NB4 (cell line): ENCODE measurements around the gene JAKMIP2.

Experiments
- DNase-seq: peaks from one replicate; pipeline ENCODE4 v3.0.0; 2010; ENCODE audit warnings: low read depth
- H3K4me3 ChIP-seq: one replicate; pipeline ENCODE4 v1.5.1; 2011; ENCODE audit warnings: mild to moderate bottlenecking, low read depth, low read length, moderate library complexity
- CTCF ChIP-seq: IDR thresholded peaks from one replicate; pipeline ENCODE4 v1.5.1; 2012; ENCODE audit warnings: low read depth, low read length
- MAX ChIP-seq: IDR thresholded peaks from 2 replicates; pipeline ENCODE4 v1.6.1; 2011; ENCODE audit warnings: low read depth, low read length
- MYC ChIP-seq: IDR thresholded peaks from 2 replicates; pipeline ENCODE4 v1.6.1; 2011; ENCODE audit warnings: low read depth, low read length
- POLR2A ChIP-seq: IDR thresholded peaks from 2 replicates; pipeline ENCODE4 v1.6.1; 2011; ENCODE audit warnings: mild to moderate bottlenecking; ENCODE audit not compliant: insufficient read length; ENCODE audit errors: extremely low read depth

The JAKMIP2 gene

DNA sequence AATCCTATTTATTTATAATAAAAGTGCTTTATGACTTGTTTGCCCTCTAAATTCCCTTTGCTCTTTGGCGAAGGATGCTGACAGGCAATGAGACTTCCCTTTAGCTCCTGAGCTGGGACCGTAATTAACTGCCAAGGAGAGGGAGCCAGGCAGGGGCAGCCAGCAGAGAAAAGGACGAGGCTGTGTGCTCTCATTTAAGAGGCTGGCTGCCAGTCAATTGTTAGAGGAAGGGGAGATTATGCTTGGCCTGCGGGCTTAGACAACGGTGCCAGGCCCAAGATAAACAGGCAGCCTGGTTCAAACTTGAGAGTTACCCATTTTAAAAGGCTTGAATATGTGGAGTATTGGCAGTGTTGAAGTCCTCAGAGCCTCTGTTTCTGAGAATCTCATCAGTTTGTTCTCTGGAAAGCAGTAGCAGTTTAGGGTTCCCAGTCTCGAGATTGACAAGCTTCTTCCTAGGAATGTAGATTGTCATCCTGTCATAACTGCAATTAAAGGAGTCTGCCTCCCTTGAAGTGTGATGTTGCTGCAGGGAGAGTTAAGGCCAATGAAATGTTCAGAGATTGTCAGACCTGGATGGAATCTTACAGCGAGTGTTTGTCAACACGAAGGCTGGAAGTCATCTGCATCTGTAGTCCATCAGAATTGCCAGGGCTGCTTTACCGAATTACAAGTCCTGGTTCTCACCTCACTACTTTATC lies 113.2 kb downstream of the JAKMIP2 start:
- H3K4me3 ChIP-seq = no peak overlapping the region
- no peak for TF ChIP-seq MAX
- TF ChIP-seq CTCF = no peak
- no peak for TF ChIP-seq POLR2A
- TF ChIP-seq MYC = no peak
- no peak for DNase-seq

DNA sequence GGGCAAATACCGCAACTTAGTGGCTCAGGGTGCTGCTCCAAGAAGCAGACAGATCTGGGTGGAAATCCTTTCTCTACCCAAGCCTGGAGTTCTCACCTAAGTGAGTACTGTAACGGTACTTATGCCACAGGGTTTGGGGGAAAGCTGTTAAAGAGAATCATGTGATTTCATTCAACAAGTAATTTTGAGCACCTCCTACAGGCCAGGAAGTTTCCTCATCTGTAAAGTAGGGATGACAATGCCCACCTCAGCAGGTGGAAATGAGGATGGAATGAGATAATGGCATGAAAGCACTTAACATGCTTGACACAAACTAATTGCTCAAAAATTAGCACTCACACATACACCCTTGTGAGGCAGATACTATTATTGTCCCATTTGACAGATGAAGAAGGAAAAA lies 114.1 kb downstream of the JAKMIP2 start:
- H3K4me3 ChIP-seq = no peak overlapping the region
- no peak for DNase-seq
- TF ChIP-seq CTCF = no peak
- TF ChIP-seq POLR2A = no peak
- no peak for TF ChIP-seq MAX
- no peak for TF ChIP-seq MYC

DNA sequence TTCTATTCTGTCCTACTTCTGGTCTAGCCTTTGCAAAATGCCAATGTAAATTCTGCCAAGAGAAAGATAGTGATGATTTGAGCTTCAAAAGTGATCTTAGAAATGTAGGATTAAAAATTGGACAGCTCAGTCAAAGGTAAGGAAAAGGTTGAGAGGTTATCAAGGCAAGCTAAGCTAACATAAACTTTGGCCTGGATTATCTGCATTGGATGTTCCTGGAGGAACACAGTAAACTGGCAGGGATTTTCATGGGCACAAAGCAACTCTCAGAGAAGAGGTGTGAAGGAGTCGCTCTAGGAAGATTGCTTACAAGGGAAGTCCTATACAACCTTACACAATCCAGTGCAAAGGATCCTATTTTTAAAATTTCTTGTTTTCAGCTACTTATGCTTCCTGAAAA lies 115.2 kb downstream of the JAKMIP2 start:
- no peak for DNase-seq
- no peak overlapping the region for H3K4me3 ChIP-seq
- TF ChIP-seq POLR2A = no peak
- no peak for TF ChIP-seq CTCF
- no peak for TF ChIP-seq MAX
- TF ChIP-seq MYC = no peak

DNA sequence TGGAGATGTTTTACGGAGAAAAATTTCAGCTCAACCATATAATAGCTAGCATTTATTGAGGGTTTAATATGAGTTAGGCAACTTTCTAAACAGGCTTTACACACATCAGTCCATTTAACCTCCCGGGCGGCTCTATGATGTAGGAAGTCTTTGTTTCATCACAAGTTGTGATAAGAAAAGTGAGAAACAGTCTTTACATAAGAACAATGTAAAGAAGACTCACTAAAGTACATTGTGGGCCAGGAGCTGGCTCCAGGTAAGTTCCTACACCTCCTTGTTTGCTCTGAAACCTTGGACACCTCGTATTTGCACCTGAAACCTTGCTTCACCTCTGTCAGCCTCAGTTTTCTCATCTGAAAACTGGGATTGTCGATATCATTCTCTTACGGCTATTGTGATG lies 116.1 kb downstream of the JAKMIP2 start:
- DNase-seq = no peak

GRCh38 chr5:147661541-147661940 lies 121.0 kb downstream of the JAKMIP2 start:
- no peak overlapping the region for H3K4me3 ChIP-seq
- no peak for TF ChIP-seq MYC
- no peak for TF ChIP-seq POLR2A
- no peak for TF ChIP-seq MAX
- no peak for TF ChIP-seq CTCF
- no peak for DNase-seq

More for the DNA sequence above, 116.1 kb downstream of the JAKMIP2 start:
- no peak for TF ChIP-seq POLR2A
- no peak for TF ChIP-seq MAX
- no peak for TF ChIP-seq MYC
- TF ChIP-seq CTCF = no peak
- H3K4me3 ChIP-seq = no peak overlapping the region
